Thymus (tissue), 11 donors: ENCODE data around the gene RAB3GAP2. TPM values are rescaled to one million over a fixed set of nuclear protein-coding genes. Genes with fewer than 3 reads are reported as not detected.
A peak's percentile ranks its signal among the peaks of the same experiment; 100 is the strongest.
"Not testable (repeated sequence)": the region's sequence is repeated elsewhere in the genome, so short reads cannot be mapped to it uniquely, and the experiment has no call there.

Experiments
- DNase-seq, 9 donors: peaks; one replicate each; pipeline ENCODE4 v3.0.0-alpha.2; 2013; ENCODE audit warnings: low spot score in 9 of 9, low read depth in 6 of 9, missing footprints in 1 of 9
- H3K27ac ChIP-seq, 2 donors: one replicate each; pipeline ENCODE4 v1.5.1; 2013; ENCODE audit warnings: control low read depth in 1 of 2, low read depth in 1 of 2, low read length in 1 of 2, mild to moderate bottlenecking in 1 of 2, moderate library complexity in 1 of 2
- H3K27me3 ChIP-seq, 2 donors: one replicate each; pipeline ENCODE4 v1.5.1; 2013; ENCODE audit warnings: low read length in 1 of 2; ENCODE audit not compliant: control insufficient read depth in 2 of 2, insufficient read depth in 1 of 2
- H3K36me3 ChIP-seq, 2 donors: one replicate each; pipeline ENCODE4 v1.5.1; 2013; ENCODE audit warnings: low read length in 1 of 2, mild to moderate bottlenecking in 1 of 2, moderate library complexity in 1 of 2; ENCODE audit not compliant: control insufficient read depth in 2 of 2, insufficient read depth in 2 of 2
- H3K4me1 ChIP-seq, 2 donors: one replicate each; pipeline ENCODE4 v1.5.1; 2013; ENCODE audit warnings: low read length in 2 of 2; ENCODE audit not compliant: control insufficient read depth in 2 of 2, insufficient read depth in 2 of 2
- H3K4me3 ChIP-seq, 2 donors: one replicate each; pipeline ENCODE4 v1.5.1; 2013; ENCODE audit warnings: low read length in 2 of 2, control low read depth in 1 of 2, mild to moderate bottlenecking in 1 of 2
- H3K9me3 ChIP-seq, 2 donors: one replicate each; pipeline ENCODE4 v1.5.1; 2013; ENCODE audit warnings: low read length in 1 of 2, mild to moderate bottlenecking in 1 of 2; ENCODE audit not compliant: control insufficient read depth in 2 of 2, insufficient read depth in 1 of 2
- WGBS: extraction: QIAGEN DNeasy Blood & Tissue Kit; methylation state at CpG from one replicate; pipeline ENCODE4 v1.1.7; 2013; 5-methylcytosine and 5-hydroxymethylcytosine counted together
- polyA plus RNA-seq: library from polyadenylated mRNA; stranded (reverse); fragments of 200-250 nt; gene quantifications from one replicate; pipeline ENCODE4 v1.2.3, GENCODE V29; 2013
- total RNA-seq: library from RNA; stranded (reverse); fragments of 120-200 nt; gene quantifications from one replicate; pipeline ENCODE4 v1.2.4, GENCODE V29; 2013
- donor health status: healthy.

The RAB3GAP2 gene
- total and polyA plus RNA-seq, 2 donors: 14.4 to 19.6 TPM

DNA sequence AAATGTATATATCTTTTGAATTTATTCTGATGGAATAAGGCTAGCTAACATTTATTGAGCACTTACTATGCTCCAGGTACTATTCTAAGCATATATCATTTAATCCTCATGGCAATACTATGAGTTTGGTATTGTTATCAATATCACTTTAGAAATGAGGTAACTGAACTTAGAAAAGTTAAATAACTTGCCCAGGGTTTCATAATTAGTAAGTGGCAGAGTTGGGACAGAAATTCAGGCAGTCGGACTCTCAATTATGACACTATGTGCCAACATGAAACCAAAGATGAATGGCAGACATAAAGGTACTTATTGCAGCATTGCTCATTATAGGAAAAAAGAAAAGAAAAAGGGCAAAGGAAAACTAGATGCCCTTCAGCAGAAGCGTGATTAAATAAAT is 48.2 kb downstream of the RAB3GAP2 start:
- no peak overlapping the region for H3K27ac ChIP-seq
- H3K36me3 ChIP-seq: peaks cover 5 to 7% of the 10 kb centered on the region in 2 donors
- H3K9me3 ChIP-seq: no peaks in the 10 kb centered on the region
- H3K4me3 ChIP-seq: no peak overlapping the region
- no peaks in the 10 kb centered on the region for H3K27me3 ChIP-seq
- no peak for DNase-seq
- 93% methylated on average over 2 of the region's 2 CpGs for WGBS
- no peaks in the 10 kb centered on the region for H3K4me1 ChIP-seq

DNA sequence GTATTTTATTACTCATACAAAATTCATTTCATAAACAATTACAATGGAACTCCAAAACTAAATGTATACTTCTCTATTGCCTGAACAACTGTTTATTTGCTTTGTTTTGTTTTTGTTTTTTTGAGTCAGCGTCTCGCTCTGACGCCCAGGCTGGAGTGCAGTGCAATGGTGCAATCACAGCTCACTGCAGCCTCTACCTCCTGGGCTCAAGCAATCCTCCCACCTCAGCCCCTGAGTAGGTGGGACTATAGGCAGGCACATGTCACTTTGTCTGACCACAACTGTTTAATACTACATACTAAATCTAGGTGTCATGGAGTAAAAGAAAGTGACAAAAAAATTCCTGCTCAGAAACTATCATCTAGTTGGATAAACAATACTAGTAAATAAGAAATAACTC is 49.3 kb downstream of the RAB3GAP2 start:
- Histone ChIP-seq H3K27ac (no peak overlapping the region), H3K9me3 (no peaks in the 10 kb centered on the region), H3K36me3 (peaks cover 5 to 7% of the 10 kb centered on the region in 2 donors), H3K27me3 (no peaks in the 10 kb centered on the region), H3K4me3 (no peak overlapping the region), H3K4me1 (no peaks in the 10 kb centered on the region)
- 95% methylated on average over 3 of the region's 3 CpGs for WGBS
- no peak for DNase-seq

DNA sequence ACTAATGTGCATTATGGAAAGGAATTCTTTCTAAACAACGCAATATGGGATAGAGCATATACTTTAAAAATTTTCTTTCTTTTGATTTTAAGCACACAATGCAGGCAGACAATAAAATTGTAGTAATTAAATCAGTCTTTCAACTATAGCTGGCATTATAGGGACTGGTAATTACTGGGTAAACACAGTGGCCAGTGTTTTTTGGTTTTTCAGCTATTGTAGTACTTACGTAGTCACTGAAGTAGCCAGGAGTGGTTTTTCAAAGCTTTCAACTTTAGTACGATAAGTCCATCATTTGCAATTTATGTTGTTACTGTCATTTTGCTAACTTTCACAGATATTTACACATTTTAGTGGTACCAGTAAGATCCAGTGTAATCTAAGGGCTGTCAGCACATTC is 50.6 kb downstream of the RAB3GAP2 start:
- whole genome bisulfite sequencing: 97% methylated on average over 3 of the region's 3 CpGs
- Histone ChIP-seq H3K4me1 (no peaks in the 10 kb centered on the region), H3K27me3 (no peaks in the 10 kb centered on the region), H3K4me3 (no peak overlapping the region), H3K36me3 (peaks cover 2 to 7% of the 10 kb centered on the region in 2 donors), H3K9me3 (no peaks in the 10 kb centered on the region), H3K27ac (no peak overlapping the region)
- no peak for DNase-seq

DNA sequence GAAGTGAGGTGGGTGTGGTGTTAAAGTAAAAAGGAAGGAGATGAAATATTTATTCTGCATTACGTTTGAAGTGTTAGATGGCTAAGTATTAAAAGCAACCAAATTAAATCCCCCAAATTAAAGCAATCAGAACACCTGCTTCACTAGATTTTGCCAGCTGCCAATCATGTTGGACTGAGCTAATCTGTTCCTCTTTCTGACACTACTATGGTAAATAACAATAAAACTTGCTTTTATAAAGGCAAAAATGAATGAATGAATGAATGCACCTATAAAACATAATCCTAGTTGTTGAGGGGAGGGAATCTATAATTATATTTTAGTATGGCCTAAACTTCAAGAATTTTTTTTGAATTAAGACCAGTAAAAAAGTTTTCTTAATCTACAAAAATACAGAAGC is 51.0 kb downstream of the RAB3GAP2 start:
- no peak overlapping the region for H3K27ac ChIP-seq
- H3K4me3 ChIP-seq: no peak overlapping the region
- H3K4me1 ChIP-seq: no peaks in the 10 kb centered on the region
- no peaks in the 10 kb centered on the region for H3K27me3 ChIP-seq
- no peaks in the 10 kb centered on the region for H3K9me3 ChIP-seq
- DNase-seq: no peak
- 97% methylated on average over 1 of the region's 1 CpG for WGBS
- H3K36me3 ChIP-seq: peaks cover 0 to 7% of the 10 kb centered on the region in 2 donors

DNA sequence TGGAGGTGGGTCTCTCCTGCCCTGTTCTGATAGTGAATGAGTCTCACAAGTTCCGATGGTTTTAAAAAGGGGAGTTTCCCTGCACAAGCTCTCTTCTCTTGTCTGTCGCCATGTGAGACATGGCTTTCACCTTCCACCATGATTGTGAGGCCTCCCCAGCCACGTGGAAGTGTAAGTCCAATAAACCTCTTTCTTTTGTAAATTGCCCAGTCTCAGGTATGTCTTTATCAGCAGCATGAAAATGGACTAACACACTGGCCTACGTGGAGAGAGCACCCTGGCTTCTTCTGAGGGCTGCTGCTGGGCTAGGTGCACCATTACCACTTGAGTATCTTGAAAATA is 51.6 kb downstream of the RAB3GAP2 start:
- DNase-seq, H3K4me3 ChIP-seq, H3K27me3 ChIP-seq, H3K9me3 ChIP-seq, H3K27ac ChIP-seq, H3K4me1 ChIP-seq, H3K36me3 ChIP-seq: not testable (repeated sequence)
- WGBS: 95% methylated on average over 4 of the region's 4 CpGs

DNA sequence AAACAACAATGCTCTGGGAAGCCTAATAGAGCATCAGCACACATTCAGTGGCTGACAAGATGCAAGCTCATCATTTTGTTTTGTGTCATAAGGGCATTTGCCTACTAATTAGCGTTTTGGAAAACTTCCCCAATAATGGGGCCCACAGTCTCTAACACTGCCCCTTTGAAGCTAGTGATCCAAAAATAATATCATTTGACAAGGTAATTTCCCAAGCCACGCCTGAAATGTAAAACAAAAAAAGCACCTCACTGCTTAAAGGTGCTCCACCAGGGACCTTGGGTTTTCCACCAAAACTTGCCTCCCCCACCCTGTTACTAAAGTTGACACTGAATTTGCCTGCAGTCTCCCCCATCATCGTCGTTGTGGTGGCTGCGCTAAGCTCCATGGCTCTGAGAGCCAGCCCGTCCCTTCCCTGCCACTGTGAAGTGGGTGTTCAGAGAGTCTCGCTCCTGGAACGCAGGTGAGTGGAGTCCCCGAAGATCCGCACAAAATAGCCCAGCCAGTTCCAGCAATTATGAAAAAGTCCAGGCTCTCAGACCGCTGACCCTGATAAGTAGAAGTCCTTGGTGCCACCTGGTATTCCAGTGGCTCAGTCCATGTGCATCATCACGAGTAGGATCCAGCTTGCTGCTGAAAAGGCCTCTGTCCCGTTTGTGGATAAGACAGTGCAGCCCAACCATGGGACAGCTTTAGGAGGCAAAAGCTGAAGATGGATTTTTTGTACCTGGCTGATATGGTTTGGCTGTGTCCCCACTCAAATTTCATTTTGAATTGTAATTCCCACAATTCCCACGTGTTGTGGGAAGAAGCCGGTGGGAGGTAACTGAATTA is 52.2 kb downstream of the RAB3GAP2 start:
- Histone ChIP-seq H3K4me3 (no peak overlapping the region), H3K4me1 (no peaks in the 10 kb centered on the region), H3K27ac (no peak overlapping the region), H3K27me3 (no peaks in the 10 kb centered on the region), H3K9me3 (no peaks in the 10 kb centered on the region), H3K36me3 (peaks cover 0 to 7% of the 10 kb centered on the region in 2 donors)
- DNase-seq: no peak
- 97% methylated on average over 15 of the region's 15 CpGs for WGBS

DNA sequence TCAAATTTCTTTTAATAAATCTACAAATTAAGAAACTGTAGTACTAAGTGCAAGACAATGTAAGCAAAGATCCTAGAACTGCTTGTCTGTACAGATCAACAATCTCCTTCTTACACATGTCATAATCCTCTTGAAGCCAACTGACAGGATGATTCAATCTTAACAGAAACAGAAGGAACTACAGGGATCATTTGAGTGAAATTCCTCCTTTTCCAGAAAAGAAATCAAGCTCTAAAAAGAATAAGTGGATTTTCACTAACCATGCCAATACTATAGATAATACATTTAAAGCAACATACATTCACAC is 53.2 kb downstream of the RAB3GAP2 start:
- DNase-seq: no peak
- H3K4me3 ChIP-seq: no peak overlapping the region
- H3K4me1 ChIP-seq: no peaks in the 10 kb centered on the region
- H3K27me3 ChIP-seq: no peaks in the 10 kb centered on the region
- H3K36me3 ChIP-seq: peaks cover 0 to 7% of the 10 kb centered on the region in 2 donors
- H3K27ac ChIP-seq: no peak overlapping the region
- no peaks in the 10 kb centered on the region for H3K9me3 ChIP-seq

DNA sequence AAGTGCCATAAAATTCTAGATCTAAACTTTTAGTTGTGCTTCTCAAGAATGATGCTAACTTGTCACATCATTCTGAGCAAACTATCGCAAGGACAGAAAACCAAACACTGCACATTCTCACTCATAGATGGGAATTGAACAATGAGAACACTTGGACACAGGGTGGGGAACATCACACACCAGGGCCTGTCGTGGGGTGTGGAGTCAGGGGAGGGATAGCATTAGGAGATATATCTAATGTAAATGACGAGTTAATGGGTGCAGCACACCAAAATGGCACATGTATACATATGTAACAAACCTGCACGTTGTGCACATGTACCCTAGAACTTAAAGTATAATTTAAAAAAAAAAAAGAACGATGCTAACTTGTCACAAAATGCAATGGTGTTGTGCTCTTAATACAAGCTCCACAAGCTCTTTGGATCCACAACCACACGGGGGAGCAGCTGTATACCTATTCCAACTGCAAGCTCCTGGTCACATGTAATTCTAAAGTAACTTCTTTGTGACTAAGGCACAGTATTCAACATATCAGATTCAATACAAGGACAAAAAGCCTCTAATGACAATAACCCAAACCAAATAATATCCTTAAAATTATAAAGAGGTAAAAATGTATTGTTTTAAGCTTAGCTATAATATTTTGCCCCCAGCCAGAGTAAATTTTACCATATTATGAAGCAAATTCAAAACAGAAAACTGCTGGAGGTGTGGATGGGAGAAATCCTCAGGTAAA is 53.7 kb downstream of the RAB3GAP2 start:
- H3K27ac ChIP-seq, H3K4me3 ChIP-seq, H3K4me1 ChIP-seq, H3K27me3 ChIP-seq, H3K36me3 ChIP-seq, H3K9me3 ChIP-seq: not testable (repeated sequence)
- peak in 6 of 9 donors; percentile 12 to 49 (median 15) for DNase-seq
- 71% methylated on average over 6 of the region's 6 CpGs for WGBS

DNA sequence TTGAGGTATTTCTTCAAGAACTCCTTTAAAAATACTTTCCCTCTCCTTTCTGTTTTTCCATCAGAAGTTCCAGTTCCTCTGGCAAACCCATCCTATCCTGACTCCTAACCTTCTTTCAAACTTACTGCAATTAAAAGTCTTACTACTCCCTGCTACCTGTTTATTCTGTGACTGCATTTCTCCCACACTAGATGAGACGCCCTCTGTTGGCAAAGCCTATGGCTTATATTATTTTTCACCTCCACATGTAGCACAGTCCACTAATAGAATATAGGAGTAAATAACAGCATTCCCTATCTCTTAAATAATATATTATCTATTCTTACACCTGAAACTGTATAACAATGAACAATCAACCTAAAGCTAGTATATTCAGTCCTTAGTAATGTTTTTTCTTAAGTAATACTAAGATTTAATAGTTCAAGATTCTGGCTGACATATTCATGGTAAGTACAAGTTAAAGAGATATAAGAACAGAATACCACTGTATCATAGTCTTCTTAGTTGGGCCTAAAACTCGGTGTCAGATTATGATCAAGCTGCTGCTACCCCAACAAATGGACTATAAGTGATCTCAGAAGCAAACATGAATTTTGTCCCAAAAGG is 54.8 kb downstream of the RAB3GAP2 start:
- no peaks in the 10 kb centered on the region for H3K4me1 ChIP-seq
- 96% methylated on average over 2 of the region's 2 CpGs for WGBS
- peak in 1 of 9 donors; percentile 4 for DNase-seq

More for the DNA sequence above, 54.8 kb downstream of the RAB3GAP2 start:
- no peaks in the 10 kb centered on the region for H3K9me3 ChIP-seq
- H3K27ac ChIP-seq: no peak overlapping the region
- H3K36me3 ChIP-seq: peaks cover 3 to 7% of the 10 kb centered on the region in 2 donors
- H3K4me3 ChIP-seq: no peak overlapping the region
- no peaks in the 10 kb centered on the region for H3K27me3 ChIP-seq
